GM18868 (cell line): ENCODE measurements around the gene EOGT.

Experiments
- ATAC-seq: cut with Tn5 transposase; IDR thresholded peaks from one replicate; pipeline ENCODE4 v1.9.1; 2021; ENCODE audit warnings: mild to moderate bottlenecking, moderate library complexity; ENCODE audit not compliant: unreplicated experiment

The EOGT gene

GRCh38 chr3:69009559-69010410, 3.7 kb downstream of the EOGT start:
- no peak for ATAC-seq

- no peak for ATAC-seq
These were observed 4.5 kb downstream of the EOGT start for GRCh38 chr3:69008980-69009379.

- ATAC-seq, result no peak
These were observed 7.5 kb downstream of the EOGT start for GRCh38 chr3:69005791-69006482.

- ATAC-seq, result no peak
These were observed 8.3 kb downstream of the EOGT start for GRCh38 chr3:69005071-69005790.

- ATAC-seq, result no peak
These were observed 9.3 kb downstream of the EOGT start for GRCh38 chr3:69004138-69004537.

- no peak for ATAC-seq
These were observed 13.9 kb downstream of the EOGT start for GRCh38 chr3:68999605-69000004.

GRCh38 chr3:68999158-68999557, 14.3 kb downstream of the EOGT start:
- no peak for ATAC-seq

- ATAC-seq, result no peak
These were observed 15.6 kb downstream of the EOGT start for GRCh38 chr3:68997887-68998286.

GRCh38 chr3:68996356-68996995, 17.0 kb downstream of the EOGT start:
- peak; percentile 53 for ATAC-seq

GRCh38 chr3:68988740-68989139, 24.7 kb downstream of the EOGT start:
- no peak for ATAC-seq

GRCh38 chr3:68987322-68987721, 26.2 kb downstream of the EOGT start:
- no peak for ATAC-seq

GRCh38 chr3:68986496-68987208, 26.8 kb downstream of the EOGT start:
- peak; percentile 42 for ATAC-seq

- ATAC-seq, result no peak
These were observed 28.2 kb downstream of the EOGT start for GRCh38 chr3:68985146-68985790.

- ATAC-seq, result no peak
These were observed 29.4 kb downstream of the EOGT start for GRCh38 chr3:68984011-68984530.

GRCh38 chr3:68977486-68978167, 35.9 kb downstream of the EOGT start:
- no peak for ATAC-seq

- no peak for ATAC-seq
These were observed 38.8 kb downstream of the EOGT start for GRCh38 chr3:68974711-68975110.

GRCh38 chr3:68973639-68974038, 39.8 kb downstream of the EOGT start:
- ATAC-seq, result no peak

- ATAC-seq, result peak; percentile 91
These were observed 41.0 kb downstream of the EOGT start for GRCh38 chr3:68972358-68972979.

GRCh38 chr3:68964694-68965093, 48.8 kb downstream of the EOGT start:
- no peak for ATAC-seq
